Measurements from ENCODE around the gene SBF2.
"Not testable (repeated sequence)": the region's sequence is repeated elsewhere in the genome, so short reads cannot be mapped to it uniquely, and the experiment has no call there.

Gene SBF2

DNA sequence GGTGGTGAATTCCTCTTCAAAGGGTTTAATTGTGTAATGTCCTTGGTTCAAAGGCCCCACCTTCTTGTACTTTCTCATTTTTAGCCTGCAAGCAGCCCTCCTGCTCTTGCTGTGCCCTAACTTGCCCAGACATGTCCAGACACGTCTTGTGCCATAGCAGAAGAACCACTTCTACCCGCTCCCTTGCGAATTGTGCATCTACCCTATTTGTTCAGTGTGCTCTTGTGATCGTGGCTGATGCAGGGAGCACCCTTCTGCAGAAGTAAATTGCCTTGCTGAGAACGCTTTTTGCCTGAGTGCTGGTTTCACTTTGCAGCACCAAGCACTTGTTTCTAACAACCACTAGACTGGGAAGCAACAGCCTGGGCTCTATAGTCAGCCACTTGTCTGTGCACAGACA, 249.4 kb downstream of the SBF2 start:
- no peak for DNase-seq

DNA sequence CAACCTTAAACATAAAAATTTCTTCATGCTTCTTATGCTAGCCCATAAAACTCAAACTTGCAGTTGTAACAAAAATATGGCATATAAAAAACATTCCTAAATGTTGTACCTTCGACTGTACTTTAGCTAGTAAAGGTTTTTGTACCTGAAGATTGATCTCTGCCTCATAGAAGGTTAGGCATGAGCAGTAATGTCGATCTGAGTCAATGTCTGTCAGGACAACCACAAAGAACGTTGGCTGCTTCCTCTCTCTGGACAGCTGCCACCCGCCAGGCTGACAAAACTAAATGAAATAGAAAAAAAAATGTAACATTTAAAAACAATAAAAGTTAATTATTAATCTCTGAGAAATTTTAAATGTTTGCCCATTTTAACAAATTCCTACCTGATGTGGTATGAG, 251.3 kb downstream of the SBF2 start:
- DNase-seq, result no peak

DNA sequence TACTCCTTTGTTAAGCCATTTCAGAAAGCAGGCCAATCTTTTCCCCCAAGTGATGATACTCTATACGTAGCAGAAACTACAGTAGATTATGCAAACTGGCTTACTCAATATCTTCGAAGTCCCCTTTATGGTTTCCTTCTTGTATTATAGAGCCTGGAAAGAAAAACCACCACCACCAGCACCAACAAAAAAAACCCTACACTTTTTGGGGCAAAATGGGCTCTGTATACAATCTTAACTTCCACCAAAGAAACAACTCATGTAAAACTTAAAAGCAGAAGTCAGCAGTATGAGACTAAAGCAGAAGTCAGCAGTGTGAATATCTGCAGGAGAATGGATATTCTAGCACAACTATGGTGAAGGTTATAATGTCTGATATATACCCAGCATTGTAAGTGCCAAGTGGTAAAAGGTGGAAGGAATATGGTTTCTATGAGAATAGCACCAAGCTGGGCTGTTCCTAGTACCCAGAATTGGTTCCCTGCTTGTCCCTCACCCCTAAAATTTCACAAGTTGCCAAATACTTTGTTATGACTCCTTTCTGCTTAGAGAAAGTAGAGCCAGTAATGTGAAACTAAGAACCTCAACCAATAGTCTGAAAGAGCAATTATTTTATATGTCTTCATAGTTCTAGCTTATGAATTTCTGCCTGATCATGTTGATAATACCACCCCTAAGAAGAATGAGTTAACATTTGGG, 252.1 kb downstream of the SBF2 start:
- DNase-seq, result no peak

DNA sequence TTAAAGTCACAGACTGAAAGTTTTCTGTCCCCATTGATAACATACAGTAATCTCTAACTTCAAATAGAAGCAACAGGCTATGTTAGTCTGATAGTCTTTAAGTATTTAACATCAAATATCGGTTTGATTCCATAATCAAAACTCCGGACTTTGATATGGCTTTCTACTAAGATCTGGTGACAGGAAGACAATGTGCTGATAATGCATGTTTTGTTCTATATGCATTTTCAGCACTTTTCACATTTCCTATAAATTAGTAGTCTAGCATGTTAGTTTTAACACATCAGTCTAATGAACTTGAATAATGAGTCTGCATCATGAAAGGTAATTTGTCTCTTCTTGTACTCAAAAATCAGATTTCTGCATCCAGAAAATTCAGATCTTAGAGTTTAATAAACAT, 252.7 kb downstream of the SBF2 start:
- DNase-seq, result no peak

DNA sequence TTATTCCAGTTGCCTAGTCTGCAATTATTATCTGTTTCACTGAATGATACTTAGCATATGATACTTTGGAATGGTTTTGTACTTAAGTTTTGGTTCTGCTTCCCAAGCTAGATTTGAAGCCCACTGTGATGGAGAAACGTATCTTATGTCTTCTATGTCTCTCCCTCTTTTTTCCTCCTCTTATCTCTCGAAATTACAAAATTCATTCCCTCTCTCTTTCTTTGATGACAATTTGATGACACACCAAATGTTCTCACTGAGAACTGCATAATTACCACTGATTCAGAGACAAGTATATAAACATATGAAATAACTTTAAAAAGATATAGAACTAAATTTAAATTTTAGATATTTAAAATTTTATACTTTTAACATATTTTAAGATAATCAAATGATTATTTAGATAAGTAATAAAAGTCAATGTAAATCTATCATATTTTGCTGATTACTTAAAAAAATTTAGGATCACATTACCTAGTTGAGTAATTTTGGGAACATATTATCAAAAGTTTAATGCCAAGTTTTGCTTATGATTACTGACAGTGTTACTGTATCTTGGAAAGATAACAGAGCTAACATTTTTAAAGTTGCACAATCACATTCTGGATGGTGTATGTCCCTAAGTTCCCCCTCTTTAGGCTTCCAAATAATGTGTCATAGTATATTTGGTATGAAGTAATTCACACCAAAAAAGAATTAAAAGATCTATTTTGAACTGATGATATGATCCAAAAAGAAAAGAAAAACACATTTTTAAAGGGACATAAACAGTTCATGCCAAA, 255.3 kb downstream of the SBF2 start:
- DNase-seq, result no peak

DNA sequence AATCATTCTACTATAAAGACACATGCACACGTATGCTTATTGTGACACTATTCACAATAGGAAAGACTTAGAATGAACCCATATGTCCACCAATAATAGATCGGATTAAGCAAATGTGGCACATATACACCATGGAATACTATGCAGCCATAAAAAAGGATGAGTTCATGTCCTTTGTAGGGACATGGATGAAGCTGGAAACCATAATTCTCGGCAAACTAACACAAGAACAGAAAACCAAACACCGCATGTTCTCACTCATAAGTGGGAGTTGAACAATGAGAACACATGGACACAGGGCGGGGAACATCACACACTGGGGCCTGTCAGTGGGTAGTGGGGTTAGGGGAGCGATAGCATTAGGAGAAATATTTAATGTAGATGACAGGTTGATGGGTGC, 258.1 kb downstream of the SBF2 start:
- DNase-seq, result not testable (repeated sequence)

DNA sequence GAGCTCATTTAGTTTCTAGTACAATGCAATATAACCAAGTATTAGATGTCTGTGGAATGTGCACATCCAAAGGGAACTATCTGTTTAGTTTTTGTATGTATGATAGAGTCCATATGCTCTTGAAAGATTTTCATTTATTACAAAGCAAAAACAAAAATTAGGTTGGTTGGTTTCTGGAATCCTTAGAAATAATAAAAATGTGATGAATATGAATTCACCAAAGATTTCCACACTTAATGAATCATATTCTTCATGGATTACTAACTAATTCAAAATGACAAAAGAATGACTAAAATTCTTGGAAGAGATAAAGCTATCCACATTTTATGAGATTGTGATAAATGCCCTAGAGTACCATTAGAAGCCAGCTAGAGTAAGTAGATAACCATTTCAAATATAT, 261.1 kb downstream of the SBF2 start:
- DNase-seq, result no peak

DNA sequence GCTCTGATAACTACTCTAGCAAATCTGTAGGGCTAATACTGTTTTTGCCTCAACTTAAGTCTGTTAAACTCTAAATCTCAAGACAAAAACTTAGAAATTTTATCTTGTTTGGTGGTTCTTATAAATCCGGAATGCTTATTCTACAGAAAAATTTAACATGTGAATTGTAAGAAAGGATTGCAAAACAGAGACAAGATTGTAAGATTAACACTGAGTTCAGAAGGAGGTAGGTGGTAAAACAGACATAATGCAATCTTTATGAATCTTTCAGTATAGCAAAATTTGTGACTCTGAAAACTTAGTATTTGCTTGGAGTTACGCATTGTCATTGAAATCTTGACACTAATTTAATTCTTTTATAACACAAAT, 263.9 kb downstream of the SBF2 start:
- no peak for DNase-seq

DNA sequence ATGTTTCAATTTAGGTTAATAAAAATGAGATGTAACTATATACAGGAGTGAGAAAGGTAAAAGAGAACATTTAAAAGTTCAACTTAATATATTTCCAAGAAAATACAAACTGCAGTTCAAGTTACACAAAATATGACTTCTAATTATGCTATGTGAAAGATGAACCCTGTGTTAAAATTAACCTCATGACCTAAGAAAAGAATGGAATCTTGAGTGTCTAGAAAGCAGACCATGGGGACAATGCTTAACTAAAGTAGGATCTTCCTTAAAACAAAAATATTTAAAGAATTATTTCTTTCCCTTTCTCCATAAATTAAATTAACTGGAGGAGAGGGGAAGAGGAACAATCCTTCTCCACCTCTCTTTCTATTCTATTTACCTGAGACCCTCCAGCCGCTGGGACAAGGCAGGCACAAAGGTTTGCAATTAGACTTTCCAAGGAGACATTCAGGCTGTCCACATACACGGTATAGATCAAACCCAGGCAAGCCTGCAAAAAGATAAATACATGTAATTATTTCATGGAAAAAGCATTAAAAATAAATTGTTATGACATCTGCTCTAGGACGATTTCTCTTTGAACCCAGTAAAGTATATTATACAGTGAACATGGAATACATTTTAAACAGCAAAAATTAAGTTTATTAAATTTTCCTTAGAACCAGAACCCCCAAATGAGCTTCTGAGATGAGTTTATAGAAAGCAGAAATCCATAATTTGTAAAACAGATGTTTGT, 264.5 kb downstream of the SBF2 start:
- DNase-seq, result no peak

DNA sequence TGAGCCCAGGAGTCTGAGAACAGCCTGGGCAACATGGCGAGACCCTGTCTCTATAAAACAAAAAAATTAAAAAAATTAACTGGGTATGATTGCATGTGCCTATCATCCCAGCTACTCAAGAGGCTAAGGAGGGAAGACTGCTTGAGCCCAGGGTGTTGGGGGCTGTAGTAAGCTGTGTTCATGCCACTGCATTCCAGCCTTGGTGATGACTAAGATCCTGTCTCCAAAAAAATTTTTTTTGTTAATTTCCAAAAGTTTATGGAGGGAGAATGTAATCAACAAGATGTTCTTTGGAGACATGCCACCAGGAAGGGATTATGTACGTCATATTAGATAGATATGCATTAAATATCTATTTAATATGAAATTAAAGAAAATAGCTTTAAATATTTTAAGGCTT, 267.5 kb downstream of the SBF2 start:
- no peak for DNase-seq

DNA sequence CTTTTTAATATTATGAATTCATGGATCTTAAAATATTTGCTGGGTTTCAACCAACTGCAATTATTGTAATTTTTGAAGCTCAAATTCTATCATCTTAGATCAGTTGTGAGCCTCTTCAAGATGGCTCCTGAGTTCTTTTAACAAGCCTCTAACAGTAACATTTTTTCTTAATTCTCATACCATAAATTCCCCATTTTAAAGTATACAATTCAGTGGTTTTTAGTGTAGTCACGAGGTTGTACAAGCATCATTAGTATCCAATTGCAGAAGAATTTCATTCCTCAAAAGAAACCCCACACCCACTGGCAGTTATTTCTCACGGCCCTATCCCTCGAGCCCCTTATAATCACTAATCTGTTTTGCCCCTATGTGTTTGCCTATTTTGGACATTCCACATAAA, 270.8 kb downstream of the SBF2 start:
- DNase-seq, result no peak

DNA sequence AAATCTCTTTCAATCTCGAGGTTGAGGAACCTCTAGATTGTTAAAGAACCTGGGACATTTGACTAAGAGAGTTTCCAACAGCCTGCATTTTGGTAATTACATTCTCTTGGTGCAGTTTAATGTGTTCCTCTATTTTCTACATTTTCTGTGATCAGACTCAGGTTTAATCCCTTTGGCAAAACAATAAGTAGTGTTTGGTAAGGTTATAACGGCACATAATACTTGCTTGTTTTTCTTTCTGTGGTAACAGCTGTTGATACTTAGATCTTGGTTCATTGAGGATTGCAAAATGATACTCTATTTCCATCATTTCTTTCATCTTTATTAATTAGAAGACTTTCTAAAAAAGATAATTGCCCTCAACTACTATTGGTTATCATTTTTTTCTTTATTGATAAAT, 271.3 kb downstream of the SBF2 start:
- DNase-seq, result no peak

DNA sequence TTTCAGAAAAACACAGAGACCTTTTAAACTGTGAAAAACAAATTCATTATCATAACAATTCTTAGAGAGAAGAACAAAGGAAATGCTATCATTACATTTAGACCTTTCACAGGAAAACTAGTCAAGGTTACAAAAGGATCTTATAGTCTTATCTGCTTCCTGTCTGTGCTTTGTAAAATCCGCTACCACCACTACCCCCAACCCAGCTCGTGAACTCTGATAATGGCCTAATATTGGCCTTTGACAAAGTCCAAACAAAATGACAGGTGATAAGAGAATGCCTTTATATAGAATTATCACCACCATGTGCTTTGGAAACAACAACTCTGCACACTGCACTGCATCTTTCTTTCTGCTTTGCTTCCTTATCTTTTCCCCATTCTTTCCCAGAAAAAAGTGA, 272.5 kb downstream of the SBF2 start:
- no peak for DNase-seq

DNA sequence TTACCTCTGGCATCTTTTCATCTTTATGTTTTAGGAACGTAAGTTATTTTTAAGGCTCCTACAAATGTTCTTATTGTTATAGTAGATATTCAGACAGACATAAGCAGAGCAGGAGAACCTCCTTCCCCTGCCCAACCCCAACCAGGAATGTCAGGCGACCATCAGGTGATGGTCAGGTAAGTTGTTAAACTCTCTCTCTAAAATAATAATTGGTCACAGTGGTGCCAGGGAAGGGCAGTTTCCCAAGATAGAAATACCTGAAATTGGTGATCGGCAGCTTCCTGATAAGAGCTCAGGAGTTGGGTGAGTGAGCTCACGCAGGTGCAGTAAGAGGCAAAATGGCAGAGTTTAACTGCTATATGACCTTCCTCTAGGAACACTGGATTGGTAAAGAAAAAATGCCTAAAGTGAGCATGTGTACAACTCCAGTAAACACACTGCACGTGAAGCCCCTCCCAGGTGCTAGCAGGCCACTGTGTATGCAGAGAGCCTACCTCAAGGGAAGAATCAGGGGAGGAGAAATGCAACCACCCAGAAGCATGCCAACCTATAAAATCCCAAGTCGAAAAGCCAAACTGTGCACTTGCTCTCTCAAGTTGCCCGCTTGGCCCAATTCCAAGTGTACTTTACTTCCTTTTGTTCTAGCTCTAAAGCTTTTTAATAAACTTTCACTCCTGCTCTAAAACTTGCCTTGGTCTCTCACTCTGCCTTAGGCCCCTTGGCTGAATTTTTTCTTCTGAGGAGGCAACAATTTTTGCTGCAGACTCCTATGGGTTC, 273.9 kb downstream of the SBF2 start:
- DNase-seq, result no peak

DNA sequence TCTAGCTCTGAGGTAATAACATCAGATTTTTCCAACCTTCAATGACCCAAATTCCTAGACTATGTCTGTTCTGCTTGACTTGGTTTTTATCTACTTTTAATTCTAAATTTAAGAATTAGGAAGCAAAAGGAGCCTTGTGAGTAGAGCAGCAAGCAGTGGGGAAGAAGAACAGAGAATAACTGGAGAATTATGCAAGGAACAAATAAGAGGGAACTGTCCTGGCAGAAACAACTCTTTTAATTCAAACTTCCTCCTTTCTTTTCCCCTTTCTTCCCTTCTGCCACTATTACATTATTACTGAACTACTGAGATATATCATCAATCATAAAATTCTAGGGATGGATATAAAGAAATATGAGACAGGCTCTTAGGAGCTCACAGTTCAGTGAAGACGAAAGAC, 276.1 kb downstream of the SBF2 start:
- no peak for DNase-seq

DNA sequence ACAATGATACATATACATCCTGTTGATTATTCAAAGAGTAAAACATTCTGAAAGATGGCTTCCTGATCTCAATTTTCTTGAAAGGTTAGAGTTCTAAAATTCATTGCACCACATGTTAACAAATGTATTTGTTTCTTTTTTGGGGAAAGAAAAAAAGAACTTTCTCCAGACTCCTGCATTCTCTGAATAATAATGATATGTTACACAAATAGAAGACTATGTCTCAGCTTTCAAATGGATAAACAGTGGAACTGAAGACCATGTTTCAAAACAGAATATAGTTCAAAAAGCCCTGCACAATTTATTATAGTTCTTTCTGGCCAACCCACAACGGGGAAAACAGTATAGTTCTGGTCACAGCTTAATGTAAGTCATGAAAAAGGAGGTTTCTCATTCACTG, 277.0 kb downstream of the SBF2 start:
- no peak for DNase-seq

DNA sequence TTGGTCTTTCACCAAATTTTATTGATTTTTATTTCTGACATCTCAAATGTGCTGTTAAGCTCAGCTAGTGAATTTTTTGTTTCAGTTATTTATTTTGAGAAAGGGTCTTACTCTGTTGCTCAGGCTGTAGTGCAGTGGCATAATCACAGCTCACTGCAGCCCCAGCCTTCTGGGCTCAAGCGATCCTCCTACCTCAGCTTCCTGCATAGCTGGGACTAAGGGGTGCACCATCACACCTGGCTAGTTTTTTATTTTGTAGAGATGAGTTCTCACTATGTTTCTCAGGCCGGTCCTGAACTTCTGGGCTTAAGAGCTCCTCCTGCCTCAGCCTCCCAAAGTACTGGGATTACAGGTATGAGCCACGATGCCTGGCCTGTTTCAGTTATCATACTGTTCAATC, 282.0 kb downstream of the SBF2 start:
- no peak for DNase-seq

DNA sequence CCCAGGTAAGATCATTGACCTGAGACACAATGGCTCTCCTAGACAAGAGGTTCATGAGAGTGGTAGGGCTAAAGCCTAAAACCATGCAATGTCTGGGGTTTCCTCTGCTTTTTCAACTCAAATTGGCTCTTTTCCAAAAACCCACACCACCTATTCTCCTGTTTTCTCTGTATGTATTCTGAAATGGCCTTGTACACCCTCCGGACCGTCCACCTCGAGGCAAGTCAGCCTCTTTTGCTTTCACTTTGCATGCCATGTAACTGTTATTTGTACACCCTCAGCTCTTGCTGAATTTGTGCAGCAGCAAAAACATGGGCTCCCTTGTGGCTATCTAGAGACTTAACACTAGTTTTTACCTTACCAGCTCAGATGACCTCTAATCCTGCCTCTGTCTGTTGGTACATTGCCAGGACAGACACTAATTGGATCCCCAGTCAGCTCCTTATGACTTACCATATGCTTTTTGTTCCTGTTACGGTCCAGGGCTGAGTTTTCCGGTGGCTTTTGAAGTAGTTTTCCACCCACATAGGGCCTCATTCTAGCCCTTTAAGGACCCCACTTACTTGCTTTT, 288.0 kb downstream of the SBF2 start:
- DNase-seq, result no peak

DNA sequence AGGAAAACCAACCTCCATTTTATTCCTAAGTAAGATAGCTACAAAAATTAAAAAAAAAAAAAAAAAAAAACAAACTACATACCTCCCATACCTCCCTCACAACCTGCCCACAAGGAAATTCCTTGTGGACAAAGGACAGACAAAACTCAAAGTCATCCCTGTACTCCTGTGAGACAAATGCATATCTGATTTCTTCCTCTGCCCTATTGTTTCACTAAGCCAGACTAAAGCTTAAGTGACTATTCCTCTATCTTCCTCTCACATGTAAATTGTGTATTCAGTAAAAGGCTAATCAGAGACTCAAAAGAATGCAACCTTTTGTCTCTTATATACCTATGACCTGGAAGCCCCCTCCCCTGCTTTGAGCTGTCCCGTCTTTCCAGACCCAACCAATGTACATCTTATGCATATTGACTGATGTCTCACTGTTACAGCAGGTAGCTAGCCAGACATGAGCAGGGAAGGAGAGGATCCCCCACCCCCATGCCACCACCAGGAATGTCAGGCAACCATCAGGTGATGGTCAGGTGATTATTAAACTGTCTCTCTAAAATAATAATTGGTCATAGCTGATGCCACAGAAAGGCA, 289.4 kb downstream of the SBF2 start:
- no peak for DNase-seq

DNA sequence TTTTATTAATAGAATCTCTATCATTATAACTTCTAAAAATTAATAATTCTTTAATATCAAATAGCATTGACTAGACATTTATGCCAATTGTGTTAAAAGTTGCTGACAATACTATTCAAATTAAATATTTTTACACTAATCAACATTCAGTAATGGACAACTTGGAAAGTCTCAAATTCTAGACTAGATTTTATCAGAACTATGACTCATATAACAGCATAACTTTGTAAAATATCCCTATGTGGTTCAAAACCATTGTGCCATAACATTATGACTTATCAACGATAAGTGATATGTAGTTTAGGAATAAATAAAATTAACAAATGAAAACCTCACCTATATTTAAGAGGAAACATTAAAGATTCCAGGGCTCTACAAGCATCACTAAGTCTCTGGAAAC, 291.8 kb downstream of the SBF2 start:
- DNase-seq, result no peak

DNA sequence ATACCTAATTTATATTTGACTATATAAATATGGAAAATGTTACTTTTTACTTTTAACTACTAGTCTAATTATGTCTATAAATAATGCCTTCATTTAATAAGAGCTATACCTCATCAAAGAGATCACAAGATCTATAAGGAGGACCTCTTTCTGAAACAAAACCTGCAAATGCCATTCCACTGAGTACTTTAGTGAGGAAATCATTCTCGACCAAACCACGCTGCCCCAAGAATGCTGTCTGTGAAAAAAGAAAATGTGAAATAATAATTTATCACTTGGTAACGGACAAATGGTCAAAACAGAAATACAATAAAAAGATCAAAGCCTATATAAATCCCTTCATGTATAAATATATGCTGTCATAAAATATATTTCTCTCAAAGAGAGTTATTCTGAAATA, 301.7 kb downstream of the SBF2 start:
- no peak for DNase-seq

DNA sequence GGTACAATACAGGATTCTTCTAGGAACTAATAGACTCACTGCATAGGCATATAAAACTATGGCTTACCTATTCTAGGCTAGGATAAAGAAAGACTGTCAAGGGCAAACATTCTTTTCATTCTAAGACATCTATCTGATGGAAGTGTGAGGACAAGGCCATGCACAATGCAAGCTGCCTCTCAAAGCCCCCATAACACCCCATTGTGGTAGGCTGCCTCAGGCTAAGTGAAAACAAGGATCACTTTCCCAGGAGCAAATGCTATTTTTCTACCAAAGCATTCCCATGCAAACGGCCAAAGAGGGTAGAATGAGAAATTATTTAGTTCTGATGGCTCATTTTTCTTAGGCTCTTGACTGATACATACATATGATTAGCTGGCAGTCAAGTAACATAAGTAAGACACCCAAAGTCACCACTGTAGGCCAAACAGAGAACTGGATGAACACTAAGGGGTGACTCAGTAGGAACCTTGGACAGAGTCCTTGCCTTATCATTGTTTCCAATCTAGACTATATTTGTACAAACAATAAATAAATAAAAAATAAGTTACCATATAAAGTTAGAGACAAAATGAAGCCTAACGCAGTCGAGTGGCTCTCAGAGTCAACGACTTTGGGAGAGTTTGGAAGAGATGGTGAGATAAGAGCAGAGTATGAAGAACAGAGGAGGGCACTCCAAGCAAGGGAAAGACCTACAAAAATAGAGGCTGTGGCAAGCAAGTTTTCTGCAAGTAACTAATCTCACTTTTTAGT, 303.6 kb downstream of the SBF2 start:
- DNase-seq, result no peak

All from NK-92 treated with Interleukin-12 subunit alpha and Interleukin-12 subunit beta, amount 100 ng/mL, for 24 hours (cell line).